GOT3 (cell line): ENCODE results near the gene TAF1B.
"Not testable (repeated sequence)": the region's sequence is repeated elsewhere in the genome, so short reads cannot be mapped to it uniquely, and the experiment has no call there.

Experiments
- DNase-seq: peaks from one replicate; lab custom pipeline; 2025; ENCODE audit warnings: mixed read lengths; lab: John Stamatoyannopoulos, UW

TAF1B gene

GRCh38 chr2:9885036-9885684, 41.9 kb downstream of the TAF1B start:
- DNase-seq = no peak

- no peak for DNase-seq
Measured at GRCh38 chr2:9887513-9887912, 44.2 kb downstream of the TAF1B start.

DNA sequence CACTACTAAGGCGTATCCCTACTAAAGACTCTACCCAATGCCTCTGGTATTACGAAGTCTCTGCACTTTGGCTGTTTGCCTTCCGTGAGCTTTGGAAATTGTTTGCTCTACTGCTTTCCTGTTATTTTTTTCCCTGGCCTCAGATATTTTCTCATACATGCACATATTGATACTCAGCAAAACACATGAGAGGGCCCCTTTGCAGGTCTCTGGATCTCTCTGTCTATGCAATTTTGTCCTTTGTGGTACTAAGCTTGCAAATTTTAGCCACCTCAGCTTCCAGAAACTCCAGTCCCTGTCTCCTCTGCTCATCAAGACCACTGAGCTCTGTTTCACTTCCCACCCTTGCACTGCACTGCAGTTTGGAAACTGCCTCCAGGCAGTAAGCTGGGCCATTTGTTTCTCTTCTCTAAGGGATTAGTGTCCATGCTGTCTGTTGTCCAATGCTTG, 46.6 kb downstream of the TAF1B start:
- DNase-seq = no peak

DNA sequence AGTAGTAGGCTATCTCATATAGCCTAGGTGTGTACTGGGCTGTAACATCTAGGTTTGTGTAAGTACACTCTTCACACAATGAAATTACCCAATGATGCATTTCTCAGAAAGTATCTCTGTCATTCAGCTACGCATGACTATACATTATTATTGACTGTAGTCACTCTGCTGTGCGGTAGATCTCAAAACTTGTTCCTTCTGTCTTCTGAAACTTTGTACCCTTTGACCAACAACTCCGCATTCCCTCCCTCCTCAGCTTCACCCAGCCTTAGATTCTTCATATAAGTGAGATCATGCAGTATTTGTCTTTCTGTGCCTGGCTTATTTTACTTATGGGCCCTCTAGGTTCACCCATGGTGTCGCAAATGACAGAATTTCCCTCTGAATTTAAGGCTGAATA, 49.0 kb downstream of the TAF1B start:
- no peak for DNase-seq

DNA sequence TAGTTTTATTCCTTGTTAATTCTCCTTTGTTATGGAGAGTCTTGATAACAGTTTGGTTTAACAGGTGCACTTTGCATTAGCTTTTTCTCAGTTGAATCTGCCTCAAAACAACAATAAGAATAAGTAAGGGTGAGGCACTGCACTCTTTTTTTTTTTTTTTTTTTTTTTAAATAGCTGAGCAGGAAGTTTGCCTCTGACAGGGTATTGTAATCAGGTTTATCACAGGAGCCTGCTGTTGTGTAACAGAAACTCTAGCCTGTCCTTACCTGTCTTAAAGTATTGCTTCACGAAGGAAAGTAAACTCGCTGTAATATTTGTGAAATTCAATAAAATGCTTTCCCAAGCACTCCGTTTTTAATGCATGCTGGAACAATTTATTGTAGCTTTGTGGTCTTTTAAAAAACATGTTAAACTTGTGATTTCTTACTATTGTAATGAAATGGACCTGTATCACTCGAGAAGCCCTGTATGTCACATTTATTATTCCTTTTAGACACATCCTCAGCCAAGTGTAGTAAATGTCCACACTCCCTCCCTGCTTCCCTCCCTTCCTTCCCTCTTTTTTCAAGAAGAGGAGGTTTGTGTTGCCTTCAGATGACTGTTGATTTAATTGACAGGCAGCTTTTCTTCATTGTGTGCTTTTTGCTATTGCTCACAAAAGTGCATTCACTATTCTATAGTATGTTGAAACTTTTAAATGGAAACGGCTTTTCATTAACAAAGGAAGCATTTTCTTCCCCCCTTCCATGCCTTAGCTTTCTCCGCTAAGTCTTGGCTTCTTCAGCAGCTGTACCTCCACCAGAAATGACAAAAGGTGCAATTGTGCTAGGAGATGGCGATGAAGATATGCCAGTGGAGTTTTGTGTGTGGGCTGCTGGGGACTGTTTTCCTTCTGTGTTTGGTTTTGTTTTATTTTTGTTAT, 52.7 kb downstream of the TAF1B start:
- DNase-seq = no peak

DNA sequence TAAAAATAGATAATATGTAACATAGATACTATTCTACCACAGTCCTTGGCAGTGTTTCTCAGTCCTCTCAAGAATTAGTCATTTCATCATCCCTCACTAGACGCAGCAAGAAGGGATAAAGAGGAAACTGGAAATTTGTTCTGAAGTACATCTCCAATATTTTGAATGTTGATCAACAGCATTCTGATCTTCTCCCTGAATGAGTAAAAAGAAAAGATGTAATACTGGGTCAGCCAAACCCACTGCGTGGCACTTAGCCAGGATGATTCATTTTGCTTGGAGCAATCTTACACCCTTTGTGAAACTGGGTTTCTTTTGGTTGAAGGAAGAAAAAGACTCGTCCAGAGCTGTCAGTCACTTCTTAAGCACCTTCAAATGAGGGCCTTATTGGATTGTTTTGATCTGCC, 54.1 kb downstream of the TAF1B start:
- DNase-seq = peak; percentile 22

- DNase-seq = no peak
Measured at GRCh38 chr2:9897846-9898245, 54.6 kb downstream of the TAF1B start.

GRCh38 chr2:9905413-9905812, 62.1 kb downstream of the TAF1B start:
- no peak for DNase-seq

GRCh38 chr2:9907402-9907801, 64.1 kb downstream of the TAF1B start:
- DNase-seq = no peak

DNA sequence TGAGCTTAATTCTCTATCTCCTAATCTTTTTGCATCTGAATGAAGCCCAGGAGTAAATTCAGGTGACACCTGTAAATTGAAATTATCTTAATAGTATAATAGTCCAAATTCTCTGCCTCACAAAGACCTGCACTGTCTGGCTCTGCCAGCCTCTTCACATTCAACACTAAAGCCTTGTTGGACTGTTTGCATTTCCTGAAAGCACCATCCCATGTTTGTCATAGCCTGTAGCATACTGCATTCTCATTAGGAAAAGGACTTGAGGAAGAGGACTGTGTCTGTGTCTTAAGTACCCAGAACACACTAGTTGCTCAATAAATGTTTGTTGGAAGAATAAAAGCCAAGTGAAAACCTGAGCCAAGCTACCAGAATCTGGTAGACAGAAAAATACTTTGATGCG, 65.4 kb downstream of the TAF1B start:
- no peak for DNase-seq

- no peak for DNase-seq
Measured at GRCh38 chr2:9909106-9909505, 65.8 kb downstream of the TAF1B start.

DNA sequence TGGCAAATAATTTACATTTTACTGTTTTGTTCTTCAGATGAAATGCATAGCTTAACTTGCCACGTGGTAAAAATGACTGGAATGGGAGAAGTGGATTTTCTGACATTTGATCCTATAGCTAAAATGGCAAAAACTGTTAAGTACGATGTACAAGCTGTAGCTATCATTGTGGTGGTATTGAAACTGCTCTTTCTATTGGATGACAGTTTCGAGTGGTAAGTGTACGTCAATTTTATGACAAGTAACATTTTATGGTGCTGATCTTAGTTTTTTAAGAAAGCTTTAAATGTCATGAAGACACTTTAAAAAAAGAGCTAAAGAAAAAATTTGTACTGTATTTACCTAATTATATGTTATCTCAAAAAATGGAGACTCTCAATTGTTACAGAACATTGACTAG, 67.4 kb downstream of the TAF1B start:
- DNase-seq = no peak

DNA sequence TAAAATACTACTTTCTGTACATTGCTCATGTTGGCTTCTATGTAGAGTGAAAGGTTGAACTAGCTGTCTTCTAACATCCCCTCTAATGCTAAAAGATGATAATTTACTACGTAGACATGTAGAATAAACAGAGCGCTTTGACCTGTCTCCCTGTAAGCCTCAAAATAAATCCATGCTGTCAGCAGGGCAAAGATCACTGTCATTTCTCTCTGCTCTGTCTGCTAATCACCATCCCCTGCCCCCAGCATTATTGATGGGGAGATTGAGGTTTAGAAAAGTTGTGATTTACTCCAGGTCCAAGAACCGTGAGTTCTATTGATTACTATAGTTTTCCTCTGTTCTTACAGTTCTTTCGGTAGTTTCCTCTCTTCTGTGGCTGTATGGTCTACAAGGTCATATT, 69.2 kb downstream of the TAF1B start:
- DNase-seq = no peak

GRCh38 chr2:9914384-9915065, 71.3 kb downstream of the TAF1B start:
- DNase-seq = no peak

GRCh38 chr2:9918275-9918674, 75.0 kb downstream of the TAF1B start:
- DNase-seq = no peak

- no peak for DNase-seq
Measured at GRCh38 chr2:9919512-9919911, 76.2 kb downstream of the TAF1B start.

DNA sequence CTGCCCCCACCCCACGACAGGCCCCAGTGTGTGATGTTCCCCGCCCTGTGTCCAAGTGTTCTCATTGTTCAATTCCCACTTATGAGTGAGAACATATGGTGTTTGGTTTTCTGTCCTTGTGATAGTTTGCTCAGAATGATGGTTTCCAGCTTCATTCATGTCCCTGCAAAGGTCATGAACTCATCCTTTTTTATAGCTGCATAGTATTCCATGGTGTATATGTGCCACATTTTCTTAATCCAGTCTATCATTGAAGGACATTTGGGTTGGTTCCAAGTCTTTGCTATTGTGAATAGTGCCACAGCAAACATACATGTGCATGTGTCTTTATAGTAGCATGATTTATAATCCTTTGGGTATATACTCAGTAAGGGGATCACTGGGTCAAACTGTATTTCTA, 83.7 kb downstream of the TAF1B start:
- DNase-seq = not testable (repeated sequence)

GRCh38 chr2:9937258-9937657, 94.0 kb downstream of the TAF1B start:
- DNase-seq = no peak

DNA sequence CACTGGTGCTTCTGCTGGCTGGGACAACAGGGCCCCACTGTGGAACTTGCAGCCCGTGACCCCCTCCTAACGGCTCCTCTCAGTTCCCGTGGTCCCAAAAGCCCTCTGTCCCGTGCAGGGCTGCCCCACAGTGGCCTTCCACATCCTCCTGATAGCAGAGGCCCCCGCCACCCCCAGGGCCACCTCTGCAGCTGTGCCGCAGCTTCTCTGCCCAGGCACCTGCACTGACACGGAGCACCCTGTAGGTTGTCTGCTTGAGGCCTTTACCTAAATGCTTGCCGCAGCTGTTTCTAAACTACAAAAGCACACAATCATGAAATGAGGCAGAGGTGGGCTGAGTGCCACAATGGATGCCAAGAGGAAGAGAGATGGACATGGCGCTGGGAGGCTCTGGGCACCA, 94.7 kb downstream of the TAF1B start:
- no peak for DNase-seq

DNA sequence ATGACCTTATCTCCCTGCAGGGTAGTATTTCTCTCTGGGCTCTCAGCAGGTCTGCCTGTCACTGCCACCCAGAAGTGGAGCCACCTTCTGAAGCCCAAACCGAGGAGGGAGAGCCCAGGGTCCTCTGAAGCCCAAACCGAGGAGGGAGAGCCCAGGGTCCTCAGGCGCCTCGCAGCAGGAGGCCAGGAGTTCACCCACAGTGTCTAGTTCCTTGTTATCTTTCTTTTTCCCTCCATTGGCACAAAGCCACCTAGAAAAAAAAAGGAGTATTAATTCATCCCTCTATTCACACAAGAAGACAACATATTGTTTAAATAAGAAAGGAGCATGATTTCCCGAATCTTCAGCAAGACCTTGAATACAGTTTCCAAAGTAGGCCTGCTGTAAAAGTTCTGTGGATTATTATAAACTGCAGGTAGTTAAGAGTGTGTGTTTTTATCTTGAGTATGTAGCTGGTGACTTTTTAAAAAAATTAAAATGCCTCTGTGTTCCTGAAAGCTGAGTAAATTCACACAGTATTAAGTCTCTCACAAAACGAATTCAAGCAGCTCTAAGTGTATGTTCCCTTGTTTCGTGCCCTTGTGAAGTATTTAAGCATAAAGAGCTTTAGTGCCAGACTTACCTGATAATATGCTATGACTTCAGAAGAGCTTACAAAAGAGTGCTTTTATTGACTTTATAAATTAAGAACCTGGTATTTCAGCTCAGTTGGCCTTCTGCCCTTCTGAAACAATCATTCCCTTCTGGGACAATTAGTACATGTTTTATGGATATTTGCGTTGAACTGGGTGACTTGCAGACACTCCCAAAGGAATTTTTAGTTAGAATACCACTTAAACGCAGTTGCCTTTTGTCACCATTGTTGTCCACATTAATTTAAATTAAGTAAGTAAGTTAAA, 96.6 kb downstream of the TAF1B start:
- DNase-seq = no peak

GRCh38 chr2:9941196-9941995, 98.1 kb downstream of the TAF1B start:
- DNase-seq = no peak
